DMS153 (cell line): ENCODE results near the gene SHC1.

Experiments
- DNase-seq: peaks from one replicate; lab custom pipeline; 2025; lab: John Stamatoyannopoulos, UW

SHC1 gene

DNA sequence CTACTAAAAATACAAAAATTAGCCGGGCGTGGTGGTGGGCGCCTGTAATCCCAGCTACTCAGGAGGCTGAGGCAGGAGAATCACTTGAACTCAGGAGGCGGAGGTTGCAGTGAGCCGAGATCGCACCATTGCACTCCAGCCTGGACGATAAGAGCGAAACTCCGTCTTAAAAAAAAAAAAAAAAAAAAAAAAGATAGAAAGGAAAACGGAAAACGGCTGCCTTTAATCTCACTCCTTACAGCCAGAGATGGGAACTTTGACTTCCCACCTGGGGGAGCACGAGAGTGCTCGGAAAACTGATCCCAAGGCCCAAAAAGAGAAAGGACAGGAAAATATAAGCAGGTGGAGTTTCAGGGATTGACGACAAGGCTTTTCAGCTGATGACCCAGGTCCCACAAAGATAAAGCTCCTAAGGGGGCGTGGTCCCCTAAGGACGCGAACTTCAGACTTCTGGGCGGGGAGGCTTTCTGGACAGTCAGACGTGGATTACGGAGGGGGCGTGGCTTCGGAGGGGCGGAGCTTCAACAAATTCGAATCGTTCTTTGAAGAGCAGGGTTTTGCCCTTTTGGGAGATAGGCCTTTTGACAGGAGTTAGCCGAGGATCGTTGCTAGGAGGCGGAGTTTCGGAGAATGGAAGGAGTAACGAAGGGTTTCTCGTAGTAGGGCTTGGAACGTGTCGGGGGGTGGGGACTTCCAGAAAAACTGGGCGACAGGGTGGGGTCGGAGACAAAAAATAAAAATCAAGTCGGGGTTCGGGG, 3.0 kb upstream of the SHC1 start:
- peak; percentile 93 for DNase-seq

DNA sequence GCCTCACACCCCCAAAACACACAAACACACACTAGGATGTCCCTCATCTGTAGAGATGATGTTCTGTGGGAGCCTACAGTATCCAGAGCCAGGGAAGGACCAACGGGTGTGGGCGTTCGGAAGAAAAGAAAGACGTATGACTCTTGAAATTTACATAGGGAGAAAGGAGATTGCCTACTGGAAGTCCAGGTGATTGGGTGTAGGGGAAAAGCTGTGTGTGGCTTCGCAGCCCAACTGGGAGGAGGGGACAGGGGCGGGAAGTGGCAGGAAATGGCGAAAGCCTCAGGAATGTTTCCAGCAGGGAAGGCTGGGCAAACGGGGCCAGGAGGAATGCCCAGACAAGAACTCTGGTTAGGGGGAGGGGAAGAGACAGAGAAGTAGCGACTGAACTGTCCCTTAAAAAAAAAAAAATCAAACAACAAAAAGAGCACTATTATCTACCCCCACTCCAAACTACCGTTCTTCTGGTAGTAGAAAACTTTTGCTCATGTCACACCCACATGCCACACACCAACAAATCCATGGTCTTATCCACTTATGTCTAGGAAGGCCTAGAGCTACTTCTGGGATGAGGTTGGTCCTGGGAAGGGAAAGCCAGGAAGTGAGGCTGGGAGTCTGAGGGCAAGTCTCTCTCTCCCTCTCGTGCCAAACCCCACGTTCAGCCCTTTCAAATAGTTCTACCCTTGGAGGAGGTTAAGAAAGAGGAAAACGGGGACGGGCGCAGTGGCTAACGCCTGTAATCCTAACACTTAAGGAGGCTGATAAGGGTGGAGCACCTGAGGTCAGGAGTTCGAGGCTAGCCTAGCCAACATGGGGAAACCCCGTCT, 2.2 kb upstream of the SHC1 start:
- DNase-seq: peak; percentile 34

DNA sequence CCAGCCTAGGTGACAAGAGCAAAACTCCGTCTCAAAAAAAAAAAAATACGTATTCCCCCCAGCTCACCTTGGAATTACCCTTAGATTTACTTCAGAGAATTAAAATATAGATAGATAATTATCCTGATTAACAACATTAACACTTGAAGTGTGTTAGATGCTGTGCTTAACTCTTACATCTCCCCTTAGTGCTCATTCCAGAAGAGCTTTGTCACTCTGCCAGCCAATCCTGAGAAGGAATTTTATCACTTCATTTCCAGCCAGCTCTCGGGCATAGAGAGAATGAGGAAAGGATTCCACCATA, 1.6 kb upstream of the SHC1 start:
- DNase-seq: no peak

DNA sequence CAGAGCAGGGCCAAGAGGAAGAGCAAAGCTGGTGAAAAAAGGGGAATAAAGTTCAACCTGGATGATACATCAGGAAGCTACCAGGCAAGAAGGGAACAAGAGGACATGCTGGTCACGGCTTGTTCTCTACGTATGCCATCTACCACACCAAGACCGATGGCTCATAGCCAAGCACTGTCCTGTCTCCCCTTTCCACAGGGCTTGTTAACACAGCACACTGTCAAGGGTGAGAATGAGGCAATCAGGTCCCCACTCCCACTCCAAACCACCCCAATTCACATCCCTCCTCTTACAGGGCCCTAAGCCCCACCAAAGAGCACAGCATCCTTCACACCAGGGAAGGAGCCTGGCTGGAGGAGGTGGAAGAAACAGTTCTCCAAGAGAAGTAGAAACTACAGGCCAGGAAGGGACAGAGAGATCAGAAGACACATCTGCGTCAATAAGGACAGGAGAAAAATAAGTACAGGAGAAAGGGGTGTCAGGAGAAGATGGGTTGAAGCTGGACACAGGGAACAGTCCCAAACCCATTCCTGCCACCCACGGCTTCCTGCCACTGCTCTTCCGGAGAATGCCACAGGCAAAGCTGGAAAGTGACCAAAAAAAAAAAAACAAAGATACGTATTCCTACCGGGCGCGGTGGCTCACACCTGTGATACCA, 923 bp upstream of the SHC1 start:
- DNase-seq: no peak

GRCh38 chr1:154969860-154970452, 591 bp downstream of the SHC1 start:
- no peak for DNase-seq

DNA sequence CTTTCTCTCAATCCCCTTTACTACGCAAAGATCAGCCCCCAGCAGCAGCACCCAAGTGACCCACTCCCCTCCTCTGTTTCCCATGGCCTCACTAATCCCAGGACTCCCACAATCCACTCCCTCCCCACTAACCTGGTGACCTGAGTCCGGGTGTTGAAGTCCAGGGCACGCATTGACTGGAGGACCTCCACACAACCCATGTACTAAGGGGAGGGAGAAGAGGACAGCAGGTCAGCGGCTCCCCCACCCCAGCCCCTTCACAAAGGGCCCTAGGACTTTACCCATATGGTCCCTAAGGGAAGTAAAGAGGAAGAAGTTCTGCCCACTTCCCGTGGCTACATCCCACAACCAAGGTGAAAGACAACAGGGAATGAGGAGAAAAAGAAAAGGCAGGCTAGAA, 1.3 kb downstream of the SHC1 start:
- no peak for DNase-seq

- no peak for DNase-seq
These were observed 1.8 kb downstream of the SHC1 start for GRCh38 chr1:154968731-154969130.

DNA sequence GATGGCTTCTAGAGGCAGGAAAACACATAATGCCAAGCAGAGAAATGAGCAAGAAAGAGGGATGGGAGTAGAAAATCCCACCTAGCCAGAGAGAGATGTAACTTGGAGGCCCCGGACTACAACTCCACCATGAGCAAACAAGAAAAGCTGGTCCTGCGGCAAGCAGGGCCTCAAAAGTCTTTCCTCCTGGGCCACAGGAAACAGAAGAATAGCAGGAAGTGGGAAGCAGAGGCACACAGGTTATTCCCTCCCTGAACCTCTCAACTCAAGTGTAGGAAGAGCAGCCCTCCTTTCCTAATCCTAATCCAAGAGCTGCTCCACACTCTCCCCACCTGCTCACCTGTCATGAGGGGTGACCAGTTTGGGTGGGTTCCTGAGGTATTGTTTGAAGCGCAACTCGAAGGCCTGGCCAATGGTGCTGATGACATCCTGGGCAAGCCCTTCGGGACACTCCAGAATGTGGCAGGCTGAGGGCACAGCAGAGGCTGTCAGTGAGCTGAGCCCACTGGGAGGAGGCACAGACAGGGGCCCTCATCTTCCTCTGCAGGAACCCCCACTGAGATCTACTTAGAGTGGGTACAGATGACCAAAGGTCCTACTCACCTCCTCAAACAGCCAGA, 3.1 kb downstream of the SHC1 start:
- DNase-seq: no peak

DNA sequence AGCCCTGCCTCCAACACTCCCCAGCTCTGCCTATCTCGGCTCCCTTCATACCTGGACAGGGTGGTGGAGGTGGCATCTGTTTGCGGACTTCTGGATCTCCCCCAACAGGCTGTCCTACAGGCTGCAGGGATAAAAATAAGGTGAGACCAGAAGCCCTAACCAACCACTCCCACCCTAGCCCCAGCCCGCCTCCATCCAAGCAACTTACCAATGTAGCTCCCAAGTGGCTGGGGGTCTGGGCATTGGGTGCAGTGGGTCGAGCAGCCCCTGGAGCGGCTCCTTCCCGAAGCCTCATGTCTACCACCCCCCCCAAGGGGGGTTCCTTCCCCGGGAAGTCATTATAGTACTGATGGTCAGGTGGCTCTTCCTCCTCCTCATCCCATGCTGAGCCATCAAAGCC, 4.4 kb downstream of the SHC1 start:
- no peak for DNase-seq

DNA sequence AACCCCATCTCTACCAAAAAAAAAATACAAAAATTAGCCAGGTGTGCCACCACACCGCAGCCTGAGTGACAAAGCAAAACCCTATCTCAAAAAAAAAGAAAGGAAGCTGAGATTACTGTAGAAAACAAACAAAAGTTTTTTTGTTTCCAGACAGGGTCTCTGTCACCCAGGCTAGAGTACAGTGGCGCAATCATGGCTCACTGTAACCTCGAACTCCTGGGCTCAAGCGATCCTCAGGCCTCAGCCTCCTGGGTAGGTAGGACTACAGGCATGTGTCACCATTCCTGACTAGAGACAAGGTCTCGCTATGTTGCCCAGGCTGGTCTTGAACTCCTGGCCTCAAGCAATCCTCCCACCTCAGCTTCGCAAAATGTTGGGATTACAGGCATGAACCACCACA, 6.2 kb downstream of the SHC1 start:
- DNase-seq: no peak

DNA sequence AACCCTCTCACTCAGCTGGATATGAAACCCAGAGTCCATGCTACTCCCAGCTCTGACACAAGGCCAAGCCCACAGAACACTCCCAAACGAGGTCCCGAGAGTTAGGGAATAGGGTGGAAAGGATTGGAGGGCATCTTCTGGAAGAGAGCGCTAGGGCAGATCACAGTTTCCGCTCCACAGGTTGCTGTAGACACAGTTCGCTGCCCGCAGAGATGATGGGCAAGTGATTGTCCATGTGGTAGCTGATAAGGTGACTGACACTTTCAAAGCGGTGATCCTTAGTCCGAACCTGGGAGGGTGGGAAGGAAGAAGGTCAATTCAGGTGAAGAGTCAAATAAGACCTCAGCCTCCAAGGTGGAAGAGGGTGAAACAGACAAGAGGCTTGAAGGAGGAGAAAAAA, 6.9 kb downstream of the SHC1 start:
- no peak for DNase-seq

- no peak for DNase-seq
These were observed 7.7 kb downstream of the SHC1 start for GRCh38 chr1:154962795-154963330.

DNA sequence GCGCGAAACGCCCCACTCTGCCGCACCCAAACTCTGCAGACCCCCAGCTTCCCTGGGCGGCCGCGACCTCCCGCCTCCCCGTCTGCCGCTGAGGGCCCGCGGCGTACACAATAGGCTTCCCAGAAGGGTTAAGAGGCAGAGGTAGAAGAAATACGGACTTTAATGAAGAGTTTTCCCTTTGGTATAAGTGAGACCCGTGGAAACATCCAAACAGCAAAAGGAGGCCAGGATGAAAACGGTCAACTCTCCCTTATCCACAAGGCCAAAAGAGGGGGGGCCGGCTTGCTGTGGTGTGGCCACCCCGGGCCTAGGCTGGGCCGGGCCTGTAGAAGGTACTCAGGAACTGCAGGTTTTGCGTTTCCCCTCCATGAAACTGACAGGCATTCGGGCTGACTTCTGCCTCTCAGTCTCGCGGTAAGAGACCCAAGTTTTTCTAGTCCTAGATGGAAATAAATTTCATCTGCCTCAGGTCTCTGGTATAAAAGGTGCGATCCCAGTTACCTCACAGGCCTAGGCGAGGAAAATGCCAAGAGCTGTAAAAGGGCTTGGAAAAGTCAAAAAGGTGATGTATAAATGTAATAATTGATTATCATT, 8.3 kb downstream of the SHC1 start:
- DNase-seq: no peak

GRCh38 chr1:154961207-154962155, 9.1 kb downstream of the SHC1 start, which contains the start of gene PYGO2:
TSS of gene PYGO2 (minus strand) at chr1:154961782. CDS start at chr1:154961576, 206 bp downstream.
- peak; percentile 57 for DNase-seq

DNA sequence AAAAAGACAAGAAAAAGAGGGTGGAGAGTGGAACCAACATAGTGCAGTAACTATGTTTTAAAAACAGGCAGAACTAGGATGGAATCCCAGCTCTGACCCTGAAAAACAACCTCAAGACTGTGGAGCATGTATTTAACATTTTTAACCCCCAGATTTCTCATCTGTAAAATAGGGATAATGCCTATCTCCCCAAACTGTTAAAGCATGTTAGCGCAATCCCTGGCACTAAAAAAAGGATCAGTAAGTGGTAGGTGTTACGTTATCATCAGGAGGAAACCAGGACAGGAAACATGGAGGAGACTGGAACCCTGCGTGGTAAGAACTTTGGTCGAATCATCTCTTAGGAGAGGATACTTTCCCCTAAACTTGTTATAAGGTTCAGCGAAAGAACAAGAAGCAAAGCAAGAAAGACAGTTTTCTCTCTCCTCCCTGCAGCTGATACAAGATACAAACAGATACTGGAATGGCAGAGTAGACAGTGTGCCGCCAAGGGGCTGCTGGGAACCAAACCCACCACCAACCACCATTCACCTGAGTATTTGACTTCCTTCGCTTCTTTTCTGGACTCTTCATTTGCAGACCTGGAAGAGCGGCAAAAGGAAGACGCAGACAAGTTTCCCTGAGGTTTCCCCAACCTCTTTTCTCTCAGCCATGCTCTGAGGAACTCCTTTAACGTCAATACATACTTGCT, 10.0 kb downstream of the SHC1 start:
- no peak for DNase-seq

DNA sequence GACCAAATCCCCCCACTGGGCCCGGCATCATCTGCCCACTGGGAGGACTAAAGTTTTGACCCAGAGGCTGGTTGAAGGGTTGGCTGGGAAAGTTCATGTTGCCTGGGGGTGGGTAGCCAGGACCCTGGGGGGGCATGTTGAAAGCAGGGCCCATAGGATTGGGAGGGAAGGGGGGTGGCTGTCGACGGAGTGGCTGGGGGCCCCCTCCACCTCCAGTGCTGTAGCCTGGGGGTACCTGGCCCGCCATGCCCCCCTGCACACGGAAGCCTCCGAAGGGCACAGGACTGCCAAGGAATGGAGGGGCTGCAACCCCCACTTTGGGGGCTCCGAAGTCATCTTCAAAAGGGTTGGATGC, 11.1 kb downstream of the SHC1 start:
- no peak for DNase-seq

DNA sequence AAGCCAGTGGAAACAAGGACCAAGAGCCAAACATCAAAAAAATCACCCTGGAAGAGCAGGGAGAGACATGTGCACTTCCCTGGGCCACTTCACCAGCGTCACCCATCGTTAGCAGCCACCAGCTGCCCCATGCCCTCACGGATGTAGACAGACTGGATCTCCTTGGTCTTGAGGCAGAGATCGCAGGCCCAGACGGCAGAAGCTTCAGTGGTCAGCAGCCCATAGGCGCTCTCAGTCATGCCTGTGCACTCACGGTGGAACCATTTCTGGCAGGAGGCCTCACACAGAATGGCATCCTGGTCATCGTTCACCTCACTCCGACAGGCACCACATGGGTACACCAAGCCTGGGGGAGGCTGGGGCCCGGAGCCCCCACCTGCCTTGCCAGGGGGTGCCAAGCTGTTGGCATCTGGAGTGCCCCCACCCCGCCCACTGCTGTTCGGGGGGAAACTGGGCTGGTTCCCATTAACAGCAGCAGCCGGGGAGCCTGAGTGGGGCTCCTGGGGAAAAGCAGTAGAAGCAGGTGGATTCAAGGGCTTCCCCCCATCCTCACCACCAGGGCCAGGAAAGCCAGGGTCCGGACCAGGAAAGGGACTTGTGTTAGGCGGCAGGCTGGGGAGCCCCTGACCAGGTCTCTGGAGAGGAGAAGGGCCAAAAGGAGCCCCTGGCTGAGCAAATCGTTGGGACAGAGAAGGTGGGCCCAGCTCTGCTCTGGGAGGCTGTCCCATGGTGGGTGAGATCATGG, 11.7 kb downstream of the SHC1 start:
- no peak for DNase-seq

DNA sequence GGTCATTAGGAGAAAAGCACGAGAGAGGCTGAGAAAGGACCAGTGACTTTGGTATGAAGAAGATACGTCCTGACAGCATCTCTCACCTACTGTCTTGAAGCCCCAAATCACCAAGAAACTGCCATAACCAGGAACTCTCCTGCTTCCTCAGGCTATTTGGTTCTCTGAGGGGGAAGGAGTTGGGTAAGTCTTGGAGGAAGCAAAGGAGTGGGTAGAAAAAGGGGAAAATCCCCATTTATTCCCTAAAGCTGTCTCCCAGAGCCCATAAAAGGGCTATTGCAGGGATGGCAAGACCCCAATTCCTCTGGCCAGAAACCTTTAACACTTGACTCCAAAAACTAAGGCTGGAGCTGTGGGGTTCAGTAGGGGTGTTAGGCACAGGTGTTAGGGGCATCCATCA, 12.5 kb downstream of the SHC1 start:
- DNase-seq: no peak

- DNase-seq: no peak
These were observed 13.4 kb downstream of the SHC1 start for GRCh38 chr1:154957091-154957657.
